Activated naive CD8-positive, alpha-beta T cell treated with anti-CD3 and anti-CD28 coated beads for 36 hours (primary cell): Measurements from ENCODE around the gene P3H3. TPM values are rescaled to one million over a fixed set of nuclear protein-coding genes. Genes with fewer than 3 reads are reported as not detected.

ENCODE experiments used
- DNase-seq: peaks from one replicate; pipeline ENCODE4 v3.0.0; 2021
- H3K27ac Mint-ChIP-seq: one replicate; pipeline ENCODE4 v1.8.0; 2022; ENCODE audit warnings: mild to moderate bottlenecking, moderate library complexity, mixed read lengths
- H3K27me3 Mint-ChIP-seq: one replicate; pipeline ENCODE4 v1.8.0; 2022; ENCODE audit warnings: mild to moderate bottlenecking, mixed read lengths
- H3K36me3 Mint-ChIP-seq: one replicate; pipeline ENCODE4 v1.8.0; 2021; ENCODE audit warnings: mild to moderate bottlenecking, mixed read lengths
- H3K4me1 Mint-ChIP-seq: one replicate; pipeline ENCODE4 v1.8.0; 2021; ENCODE audit warnings: mixed read lengths
- H3K4me3 Mint-ChIP-seq: one replicate; pipeline ENCODE4 v1.8.0; 2022; ENCODE audit warnings: mild to moderate bottlenecking, moderate library complexity, mixed read lengths
- H3K9me3 Mint-ChIP-seq: one replicate; pipeline ENCODE4 v1.8.0; 2022; ENCODE audit warnings: mixed read lengths
- total RNA-seq, 2 experiments: library from RNA; stranded (reverse); gene quantifications; one replicate each; pipeline ENCODE4 v1.2.3, GENCODE V29; 2021

The P3H3 gene
- under 1 TPM; 0.36 to 0.60 TPM for total RNA-seq

- peak; percentile 46 for DNase-seq
- Mint-ChIP-seq H3K27me3 (peaks cover 58% of the 10 kb centered on the region), H3K4me3 (peak within 1 kb of the TSS; percentile 84), H3K27ac (peak within 1 kb of the TSS; percentile 51), H3K9me3 (no peaks in the 10 kb centered on the region), H3K4me1 (peaks cover 17% of the 10 kb centered on the region), H3K36me3 (no peaks in the 10 kb centered on the region)
These were observed at the start of gene P3H3 for GRCh38 chr12:6827982-6828780. Gene P3H3 (plus strand): TSS chr12:6828407. CDS start chr12:6828441, 34 bp downstream.

- H3K4me1 Mint-ChIP-seq: peaks cover 79% of the 10 kb centered on the region
- peak overlapping the region; percentile 79 for H3K4me3 Mint-ChIP-seq
- H3K36me3 Mint-ChIP-seq: peaks cover 45% of the 10 kb centered on the region
- DNase-seq: peak; percentile 87
- no peaks in the 10 kb centered on the region for H3K9me3 Mint-ChIP-seq
- H3K27me3 Mint-ChIP-seq: peaks cover 39% of the 10 kb centered on the region
- H3K27ac Mint-ChIP-seq: peak overlapping the region; percentile 80
These were observed 49.3 kb upstream of the P3H3 start for GRCh38 chr12:6778574-6779550.

GRCh38 chr12:6779708-6780432 lies 48.3 kb upstream of the P3H3 start:
- H3K9me3 Mint-ChIP-seq: no peaks in the 10 kb centered on the region
- peak overlapping the region; percentile 11 for H3K4me3 Mint-ChIP-seq
- H3K36me3 Mint-ChIP-seq: peaks cover 36% of the 10 kb centered on the region
- H3K27ac Mint-ChIP-seq: peak overlapping the region; percentile 80
- peaks cover 79% of the 10 kb centered on the region for H3K4me1 Mint-ChIP-seq
- no peak for DNase-seq
- peaks cover 30% of the 10 kb centered on the region for H3K27me3 Mint-ChIP-seq

- Mint-ChIP-seq H3K36me3 (peaks cover 29% of the 10 kb centered on the region), H3K27ac (peak overlapping the region; percentile 80), H3K4me1 (peaks cover 72% of the 10 kb centered on the region), H3K9me3 (no peaks in the 10 kb centered on the region), H3K27me3 (peaks cover 28% of the 10 kb centered on the region), H3K4me3 (peak overlapping the region; percentile 64)
- DNase-seq: peak; percentile 52
These were observed 47.6 kb upstream of the P3H3 start for GRCh38 chr12:6780573-6780972.

- H3K36me3 Mint-ChIP-seq: peaks cover 16% of the 10 kb centered on the region
These were observed 46.1 kb upstream of the P3H3 start for GRCh38 chr12:6782119-6782518.

GRCh38 chr12:6782850-6783566 lies 45.2 kb upstream of the P3H3 start:
- H3K27me3 Mint-ChIP-seq: peaks cover 8% of the 10 kb centered on the region
- DNase-seq: no peak
- no peaks in the 10 kb centered on the region for H3K9me3 Mint-ChIP-seq
- no peak overlapping the region for H3K27ac Mint-ChIP-seq
- H3K36me3 Mint-ChIP-seq: peaks cover 7% of the 10 kb centered on the region
- no peak overlapping the region for H3K4me3 Mint-ChIP-seq
- H3K4me1 Mint-ChIP-seq: peaks cover 63% of the 10 kb centered on the region

More at GRCh38 chr12:6782119-6782518, 46.1 kb upstream of the P3H3 start:
- Mint-ChIP-seq H3K27ac (no peak overlapping the region), H3K4me1 (peaks cover 69% of the 10 kb centered on the region), H3K4me3 (peak overlapping the region; percentile 44), H3K27me3 (peaks cover 17% of the 10 kb centered on the region), H3K9me3 (no peaks in the 10 kb centered on the region)
- no peak for DNase-seq

- no peak overlapping the region for H3K4me3 Mint-ChIP-seq
- peaks cover 57% of the 10 kb centered on the region for H3K4me1 Mint-ChIP-seq
- H3K27me3 Mint-ChIP-seq: no peaks in the 10 kb centered on the region
- no peaks in the 10 kb centered on the region for H3K36me3 Mint-ChIP-seq
- H3K27ac Mint-ChIP-seq: no peak overlapping the region
- no peak for DNase-seq
- no peaks in the 10 kb centered on the region for H3K9me3 Mint-ChIP-seq
These were observed 44.4 kb upstream of the P3H3 start for GRCh38 chr12:6783828-6784227.

- no peak overlapping the region for H3K27ac Mint-ChIP-seq
- H3K36me3 Mint-ChIP-seq: no peaks in the 10 kb centered on the region
- no peaks in the 10 kb centered on the region for H3K27me3 Mint-ChIP-seq
- no peak overlapping the region for H3K4me3 Mint-ChIP-seq
- peaks cover 57% of the 10 kb centered on the region for H3K4me1 Mint-ChIP-seq
- H3K9me3 Mint-ChIP-seq: no peaks in the 10 kb centered on the region
- DNase-seq: no peak
These were observed 43.9 kb upstream of the P3H3 start for GRCh38 chr12:6784296-6784695.

GRCh38 chr12:6784761-6785160 lies 43.4 kb upstream of the P3H3 start:
- no peak for DNase-seq
- peaks cover 56% of the 10 kb centered on the region for H3K4me1 Mint-ChIP-seq
- H3K9me3 Mint-ChIP-seq: no peaks in the 10 kb centered on the region
- H3K27me3 Mint-ChIP-seq: no peaks in the 10 kb centered on the region
- no peak overlapping the region for H3K27ac Mint-ChIP-seq
- H3K36me3 Mint-ChIP-seq: no peaks in the 10 kb centered on the region
- no peak overlapping the region for H3K4me3 Mint-ChIP-seq

GRCh38 chr12:6786416-6787094 lies 41.7 kb upstream of the P3H3 start:
- DNase-seq: no peak
- H3K4me3 Mint-ChIP-seq: peak overlapping the region; percentile 5
- H3K36me3 Mint-ChIP-seq: no peaks in the 10 kb centered on the region
- no peaks in the 10 kb centered on the region for H3K9me3 Mint-ChIP-seq
- H3K27ac Mint-ChIP-seq: no peak overlapping the region
- no peaks in the 10 kb centered on the region for H3K27me3 Mint-ChIP-seq
- H3K4me1 Mint-ChIP-seq: peaks cover 51% of the 10 kb centered on the region

- DNase-seq: no peak
- no peaks in the 10 kb centered on the region for H3K36me3 Mint-ChIP-seq
- H3K9me3 Mint-ChIP-seq: no peaks in the 10 kb centered on the region
- H3K27ac Mint-ChIP-seq: no peak overlapping the region
- H3K4me3 Mint-ChIP-seq: no peak overlapping the region
- no peaks in the 10 kb centered on the region for H3K27me3 Mint-ChIP-seq
- H3K4me1 Mint-ChIP-seq: peaks cover 54% of the 10 kb centered on the region
These were observed 40.9 kb upstream of the P3H3 start for GRCh38 chr12:6787309-6787708.

GRCh38 chr12:6788972-6789924 lies 39.0 kb upstream of the P3H3 start, which contains the start of gene CD4:
Gene CD4 (plus strand): TSS chr12:6789528. CDS start chr12:6800139, 10,611 bp downstream.
- Mint-ChIP-seq H3K27ac (no peak within 1 kb of the TSS), H3K27me3 (peaks cover 4% of the 10 kb centered on the region), H3K4me3 (peak within 1 kb of the TSS; percentile 4), H3K36me3 (no peaks in the 10 kb centered on the region), H3K9me3 (no peaks in the 10 kb centered on the region), H3K4me1 (peaks cover 53% of the 10 kb centered on the region)
- DNase-seq: peak; percentile 54
